ENCODE measurements around the gene TTC16. TPM values are rescaled to one million over a fixed set of nuclear protein-coding genes. Genes with fewer than 3 reads are reported as not detected.

TTC16 gene
- total and polyA plus RNA-seq, 4 donors, result 0.38 to 0.63 (median 0.61) TPM; not detected in 1

GRCh38 chr9:127738666-127739065 lies 22.8 kb downstream of the TTC16 start:
- Histone ChIP-seq H3K4me3 (ENCODE audit: low read depth, low read length) (no peak overlapping the region), H3K4me1 (ENCODE audit: control insufficient read depth, insufficient read depth, low read length) (peaks cover 38% of the 10 kb centered on the region), H3K27me3 (ENCODE audit: control insufficient read depth, insufficient read depth, low read length) (no peaks in the 10 kb centered on the region), H3K9me3 (ENCODE audit: control insufficient read depth, insufficient read depth, low read length) (no peaks in the 10 kb centered on the region), H3K27ac (ENCODE audit: low read depth, low read length) (no peak overlapping the region), H3K36me3 (ENCODE audit: control insufficient read depth, insufficient read depth, low read length) (peaks cover 39% of the 10 kb centered on the region)
- 93% methylated on average over 9 of the region's 13 CpGs for WGBS (ENCODE audit: insufficient coverage)
- DNase-seq (ENCODE audit: low read depth in 4 of 6, low spot score in 6 of 6), result no peak

GRCh38 chr9:127739614-127740330 lies 23.9 kb downstream of the TTC16 start:
- Histone ChIP-seq H3K27ac (ENCODE audit: low read depth, low read length) (no peak overlapping the region), H3K36me3 (ENCODE audit: control insufficient read depth, insufficient read depth, low read length) (peaks cover 44% of the 10 kb centered on the region), H3K4me3 (ENCODE audit: low read depth, low read length) (no peak overlapping the region), H3K27me3 (ENCODE audit: control insufficient read depth, insufficient read depth, low read length) (no peaks in the 10 kb centered on the region), H3K9me3 (ENCODE audit: control insufficient read depth, insufficient read depth, low read length) (no peaks in the 10 kb centered on the region), H3K4me1 (ENCODE audit: control insufficient read depth, insufficient read depth, low read length) (peaks cover 27% of the 10 kb centered on the region)
- 90% methylated on average over 18 of the region's 19 CpGs for WGBS (ENCODE audit: insufficient coverage)
- no peak for DNase-seq (ENCODE audit: low read depth in 4 of 6, low spot score in 6 of 6)

- Histone ChIP-seq H3K4me3 (ENCODE audit: low read depth, low read length) (peak overlapping the region; percentile 43), H3K4me1 (ENCODE audit: control insufficient read depth, insufficient read depth, low read length) (peaks cover 21% of the 10 kb centered on the region), H3K27ac (ENCODE audit: low read depth, low read length) (peak overlapping the region; percentile 10), H3K9me3 (ENCODE audit: control insufficient read depth, insufficient read depth, low read length) (no peaks in the 10 kb centered on the region), H3K27me3 (ENCODE audit: control insufficient read depth, insufficient read depth, low read length) (no peaks in the 10 kb centered on the region), H3K36me3 (ENCODE audit: control insufficient read depth, insufficient read depth, low read length) (peaks cover 49% of the 10 kb centered on the region)
- WGBS (ENCODE audit: insufficient coverage), result 15% methylated on average over 38 of the region's 38 CpGs
- peak in 2 of 6 donors; percentile 85 to 89 for DNase-seq (ENCODE audit: low read depth in 4 of 6, low spot score in 6 of 6)
These were observed 26.1 kb downstream of the TTC16 start for GRCh38 chr9:127741831-127742434.

- DNase-seq (ENCODE audit: low read depth in 4 of 6, low spot score in 6 of 6), result peak in 2 of 6 donors; percentile 89 to 94
- H3K9me3 ChIP-seq (ENCODE audit: control insufficient read depth, insufficient read depth, low read length), result no peaks in the 10 kb centered on the region
- peaks cover 21% of the 10 kb centered on the region for H3K4me1 ChIP-seq (ENCODE audit: control insufficient read depth, insufficient read depth, low read length)
- peaks cover 55% of the 10 kb centered on the region for H3K36me3 ChIP-seq (ENCODE audit: control insufficient read depth, insufficient read depth, low read length)
- whole genome bisulfite sequencing (ENCODE audit: insufficient coverage), result 11% methylated on average over 33 of the region's 33 CpGs
- H3K27ac ChIP-seq (ENCODE audit: low read depth, low read length), result peak overlapping the region; percentile 10
- H3K27me3 ChIP-seq (ENCODE audit: control insufficient read depth, insufficient read depth, low read length), result no peaks in the 10 kb centered on the region
- peak overlapping the region; percentile 43 for H3K4me3 ChIP-seq (ENCODE audit: low read depth, low read length)
These were observed 26.7 kb downstream of the TTC16 start for GRCh38 chr9:127742435-127743088.

GRCh38 chr9:127744398-127745110 lies 28.7 kb downstream of the TTC16 start:
- Histone ChIP-seq H3K36me3 (ENCODE audit: control insufficient read depth, insufficient read depth, low read length) (peaks cover 60% of the 10 kb centered on the region), H3K27me3 (ENCODE audit: control insufficient read depth, insufficient read depth, low read length) (no peaks in the 10 kb centered on the region)

GRCh38 chr9:127746959-127747569 lies 31.2 kb downstream of the TTC16 start:
- no peaks in the 10 kb centered on the region for H3K27me3 ChIP-seq (ENCODE audit: control insufficient read depth, insufficient read depth, low read length)
- H3K27ac ChIP-seq (ENCODE audit: low read depth, low read length), result no peak overlapping the region
- H3K9me3 ChIP-seq (ENCODE audit: control insufficient read depth, insufficient read depth, low read length), result no peaks in the 10 kb centered on the region
- H3K36me3 ChIP-seq (ENCODE audit: control insufficient read depth, insufficient read depth, low read length), result peaks cover 56% of the 10 kb centered on the region
- H3K4me1 ChIP-seq (ENCODE audit: control insufficient read depth, insufficient read depth, low read length), result peaks cover 16% of the 10 kb centered on the region
- no peak for DNase-seq (ENCODE audit: low read depth in 4 of 6, low spot score in 6 of 6)
- WGBS (ENCODE audit: insufficient coverage), result 71% methylated on average over 13 of the region's 15 CpGs
- H3K4me3 ChIP-seq (ENCODE audit: low read depth, low read length), result no peak overlapping the region

More at GRCh38 chr9:127744398-127745110, 28.7 kb downstream of the TTC16 start:
- WGBS (ENCODE audit: insufficient coverage), result 88% methylated on average over 13 of the region's 19 CpGs
- peaks cover 21% of the 10 kb centered on the region for H3K4me1 ChIP-seq (ENCODE audit: control insufficient read depth, insufficient read depth, low read length)
- no peak for DNase-seq (ENCODE audit: low read depth in 4 of 6, low spot score in 6 of 6)
- H3K27ac ChIP-seq (ENCODE audit: low read depth, low read length), result no peak overlapping the region
- H3K4me3 ChIP-seq (ENCODE audit: low read depth, low read length), result no peak overlapping the region
- no peaks in the 10 kb centered on the region for H3K9me3 ChIP-seq (ENCODE audit: control insufficient read depth, insufficient read depth, low read length)

GRCh38 chr9:127749090-127749787 lies 33.4 kb downstream of the TTC16 start:
- Histone ChIP-seq H3K36me3 (ENCODE audit: control insufficient read depth, insufficient read depth, low read length) (peaks cover 51% of the 10 kb centered on the region), H3K9me3 (ENCODE audit: control insufficient read depth, insufficient read depth, low read length) (no peaks in the 10 kb centered on the region), H3K27me3 (ENCODE audit: control insufficient read depth, insufficient read depth, low read length) (peaks cover 7% of the 10 kb centered on the region), H3K4me3 (ENCODE audit: low read depth, low read length) (no peak overlapping the region), H3K27ac (ENCODE audit: low read depth, low read length) (no peak overlapping the region), H3K4me1 (ENCODE audit: control insufficient read depth, insufficient read depth, low read length) (peaks cover 23% of the 10 kb centered on the region)
- WGBS (ENCODE audit: insufficient coverage), result 95% methylated on average over 26 of the region's 26 CpGs
- DNase-seq (ENCODE audit: low read depth in 4 of 6, low spot score in 6 of 6), result no peak

GRCh38 chr9:127751269-127752054 lies 35.6 kb downstream of the TTC16 start:
- no peak overlapping the region for H3K27ac ChIP-seq (ENCODE audit: low read depth, low read length)
- 64% methylated on average over 5 of the region's 10 CpGs for WGBS (ENCODE audit: insufficient coverage)
- DNase-seq (ENCODE audit: low read depth in 4 of 6, low spot score in 6 of 6), result no peak
- H3K9me3 ChIP-seq (ENCODE audit: control insufficient read depth, insufficient read depth, low read length), result no peaks in the 10 kb centered on the region
- H3K36me3 ChIP-seq (ENCODE audit: control insufficient read depth, insufficient read depth, low read length), result peaks cover 41% of the 10 kb centered on the region
- no peak overlapping the region for H3K4me3 ChIP-seq (ENCODE audit: low read depth, low read length)
- H3K27me3 ChIP-seq (ENCODE audit: control insufficient read depth, insufficient read depth, low read length), result peaks cover 17% of the 10 kb centered on the region
- H3K4me1 ChIP-seq (ENCODE audit: control insufficient read depth, insufficient read depth, low read length), result peaks cover 36% of the 10 kb centered on the region
